Suprapubic skin (tissue), 3 donors: Measurements from ENCODE around the gene CILP2.

Experiments used
- POLR2A ChIP-seq, 2 donors: fragments of 450-650 bp; IDR thresholded peaks; one replicate each; pipeline ENCODE4 v1.6.1; 2017; ENCODE audit warnings: antibody characterized with exemption in 2 of 2, mild to moderate bottlenecking in 2 of 2, moderate library complexity in 2 of 2
- TF ChIP-seq, protein P1 (sequence below), 2 donors: fragments of 200-600 bp in 1 of 2; fragments of 450-650 bp in 1 of 2; sonication (generic) in 1 of 2; IDR thresholded peaks; one replicate each; pipeline ENCODE4 v1.5.1; 2016 to 2019; ENCODE audit warnings: antibody characterized with exemption in 2 of 2, mild to moderate bottlenecking in 1 of 2, moderate library complexity in 1 of 2

DNA sequence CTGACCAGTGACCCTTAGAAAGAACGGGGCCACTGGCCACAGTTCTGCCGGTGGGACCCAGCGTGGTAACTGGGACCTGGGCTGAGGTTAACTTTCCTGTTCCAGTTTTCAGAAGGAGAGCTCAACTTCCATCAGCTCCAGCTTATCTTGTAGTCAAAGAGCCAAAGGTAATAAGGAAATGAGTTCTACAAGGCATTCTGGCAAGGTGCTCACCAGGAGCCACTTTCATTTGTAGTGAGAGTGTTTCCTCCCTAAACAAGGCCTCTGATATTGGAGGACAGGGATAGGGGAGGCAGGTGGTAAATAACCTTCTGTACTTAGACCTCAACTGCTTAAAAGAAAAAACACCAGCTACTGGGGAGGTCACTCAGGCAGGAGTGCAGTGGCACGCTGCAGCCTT lies 42.4 kb downstream of the CILP2 start:
- TF ChIP-seq POLR2A (IDR thresholded peaks at IDR 0.05), result no peak
- TF ChIP-seq, protein P1, sequence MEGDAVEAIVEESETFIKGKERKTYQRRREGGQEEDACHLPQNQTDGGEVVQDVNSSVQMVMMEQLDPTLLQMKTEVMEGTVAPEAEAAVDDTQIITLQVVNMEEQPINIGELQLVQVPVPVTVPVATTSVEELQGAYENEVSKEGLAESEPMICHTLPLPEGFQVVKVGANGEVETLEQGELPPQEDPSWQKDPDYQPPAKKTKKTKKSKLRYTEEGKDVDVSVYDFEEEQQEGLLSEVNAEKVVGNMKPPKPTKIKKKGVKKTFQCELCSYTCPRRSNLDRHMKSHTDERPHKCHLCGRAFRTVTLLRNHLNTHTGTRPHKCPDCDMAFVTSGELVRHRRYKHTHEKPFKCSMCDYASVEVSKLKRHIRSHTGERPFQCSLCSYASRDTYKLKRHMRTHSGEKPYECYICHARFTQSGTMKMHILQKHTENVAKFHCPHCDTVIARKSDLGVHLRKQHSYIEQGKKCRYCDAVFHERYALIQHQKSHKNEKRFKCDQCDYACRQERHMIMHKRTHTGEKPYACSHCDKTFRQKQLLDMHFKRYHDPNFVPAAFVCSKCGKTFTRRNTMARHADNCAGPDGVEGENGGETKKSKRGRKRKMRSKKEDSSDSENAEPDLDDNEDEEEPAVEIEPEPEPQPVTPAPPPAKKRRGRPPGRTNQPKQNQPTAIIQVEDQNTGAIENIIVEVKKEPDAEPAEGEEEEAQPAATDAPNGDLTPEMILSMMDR (IDR thresholded peaks at IDR 0.05), result no peak
